IMR-90 (cell line): ENCODE data around the gene SH3TC1. TPM values are rescaled to one million over a fixed set of nuclear protein-coding genes. Genes with fewer than 3 reads are reported as not detected.

Experiments used
- ATAC-seq: fragments of 200-7000 bp; cut with Tn5 transposase; 2 replicates; pipeline ENCODE4 v1.9.1; 2020; ENCODE audit warnings: low read depth, mild to moderate bottlenecking, moderate library complexity
- Bru-seq: library from RNA; stranded (reverse); fragments of 400-500 nt; gene quantifications from one replicate; lab custom pipeline; 2021; lab: Mats Ljungman, UMichigan
- BruChase-seq, 2 experiments: library from RNA; stranded (reverse); fragments of 400-500 nt; gene quantifications; one replicate each; lab custom pipeline; 2021; lab: Mats Ljungman, UMichigan
- BruUV-seq: library from RNA; stranded (reverse); fragments of 400-500 nt; replicated peaks from 2 replicates; lab custom pipeline; 2021; lab: Mats Ljungman, UMichigan
- CTCF ChIA-PET: fragments of 300-600 bp; formaldehyde crosslinking; extraction: SDS; loops from one replicate; lab custom pipeline; 2021; ENCODE audit warnings: antibody characterized with exemption; lab: Yijun Ruan, JAX
- POLR2A ChIA-PET: fragments of 300-600 bp; sonication (Branson Sonifier 250); formaldehyde crosslinking; loops from one replicate; lab custom pipeline; 2022; ENCODE audit warnings: antibody characterized with exemption; ENCODE audit not compliant: unreplicated experiment; lab: Charles Lee
- DNase-seq: peaks from one replicate; pipeline ENCODE4 v3.0.0; 2013
- H2AFZ ChIP-seq: replicated peaks from 2 replicates; pipeline ENCODE3; 2013; ENCODE audit warnings: low read length, mild to moderate bottlenecking; ENCODE audit not compliant: poor library complexity
- H2AK5ac ChIP-seq: 2 replicates; pipeline ENCODE4 v1.6.1; 2013; ENCODE audit warnings: low read depth, low read length, inconsistent platforms
- H2AK9ac ChIP-seq: replicated peaks from 2 replicates; pipeline ENCODE3; 2013; ENCODE audit warnings: mild to moderate bottlenecking, low read depth, low read length, moderate library complexity; ENCODE audit not compliant: poor library complexity
- H2BK120ac ChIP-seq: 2 replicates; pipeline ENCODE4 v1.6.1; 2013; ENCODE audit warnings: low read depth, low read length, inconsistent platforms
- H2BK15ac ChIP-seq: 3 replicates; pipeline ENCODE4 v1.6.1; 2013; ENCODE audit warnings: low read depth, low read length, inconsistent platforms
- H2BK20ac ChIP-seq: 2 replicates; pipeline ENCODE4 v1.6.1; 2013; ENCODE audit warnings: low read depth, mild to moderate bottlenecking, inconsistent platforms, low read length, moderate library complexity
- H2BK5ac ChIP-seq: 2 replicates; pipeline ENCODE4 v1.6.1; 2013; ENCODE audit warnings: mild to moderate bottlenecking, low read depth, low read length, inconsistent platforms; ENCODE audit not compliant: poor library complexity, severe bottlenecking
- H3K14ac ChIP-seq: replicated peaks from 2 replicates; pipeline ENCODE4 v1.6.1; 2013; ENCODE audit warnings: low read depth, low read length, inconsistent platforms
- H3K18ac ChIP-seq: 2 replicates; pipeline ENCODE4 v1.6.1; 2013; ENCODE audit warnings: low read depth, low read length, control low read depth
- H3K23ac ChIP-seq: 2 replicates; pipeline ENCODE4 v1.6.1; 2013; ENCODE audit warnings: low read depth, low read length, inconsistent platforms
- H3K27ac ChIP-seq: 2 replicates; pipeline ENCODE4 v1.5.1; 2013; ENCODE audit warnings: mild to moderate bottlenecking, control low read depth, low read length; ENCODE audit not compliant: insufficient read depth
- H3K27me3 ChIP-seq: 2 replicates; pipeline ENCODE4 v1.6.1; 2013; ENCODE audit warnings: low read length; ENCODE audit not compliant: control insufficient read depth, insufficient read depth
- H3K36me3 ChIP-seq: 2 replicates; pipeline ENCODE4 v1.6.1; 2013; ENCODE audit warnings: low read length, mixed read lengths; ENCODE audit not compliant: control insufficient read depth, insufficient read depth
- H3K4ac ChIP-seq: 2 replicates; pipeline ENCODE4 v1.6.1; 2013; ENCODE audit warnings: low read depth, low read length, inconsistent platforms
- H3K4me1 ChIP-seq: 2 replicates; pipeline ENCODE4 v1.6.1; 2013; ENCODE audit warnings: low read length, mixed read lengths; ENCODE audit not compliant: control insufficient read depth, insufficient read depth
- H3K4me2 ChIP-seq: 2 replicates; pipeline ENCODE4 v1.6.1; 2013; ENCODE audit warnings: low read depth, mild to moderate bottlenecking, control low read depth, low read length, moderate library complexity
- H3K4me3 ChIP-seq: 2 replicates; pipeline ENCODE4 v1.5.1; 2013; ENCODE audit warnings: low read depth, mild to moderate bottlenecking, control low read depth, low read length, moderate library complexity; ENCODE audit not compliant: insufficient read depth
- H3K56ac ChIP-seq: 2 replicates; pipeline ENCODE4 v1.6.1; 2013; ENCODE audit warnings: low read length, inconsistent platforms; ENCODE audit not compliant: insufficient read depth; ENCODE audit errors: extremely low read depth
- H3K79me1 ChIP-seq, 2 experiments: 2 replicates each; pipeline ENCODE4 v1.6.1; 2013; ENCODE audit warnings: low read length in 2 of 2, inconsistent platforms in 1 of 2, low read depth in 1 of 2
- H3K9ac ChIP-seq: 2 replicates; pipeline ENCODE4 v1.6.1; 2013; ENCODE audit warnings: low read depth, low read length, control low read depth
- H3K9me1 ChIP-seq: 2 replicates; pipeline ENCODE4 v1.6.1; 2013; ENCODE audit warnings: low read length, inconsistent platforms; ENCODE audit not compliant: insufficient read depth
- H3K9me3 ChIP-seq: 2 replicates; pipeline ENCODE4 v1.6.1; 2013; ENCODE audit warnings: low read length; ENCODE audit not compliant: control insufficient read depth, insufficient read depth
- H4K20me1 ChIP-seq: 2 replicates; pipeline ENCODE4 v1.6.1; 2013; ENCODE audit warnings: low read length, inconsistent platforms; ENCODE audit not compliant: insufficient read depth
- H4K5ac ChIP-seq: 2 replicates; pipeline ENCODE4 v1.6.1; 2013; ENCODE audit warnings: mild to moderate bottlenecking, low read depth, low read length, control low read depth
- H4K8ac ChIP-seq, 2 experiments: 2 replicates each; pipeline ENCODE4 v1.6.1; 2013; ENCODE audit warnings: low read depth in 2 of 2, low read length in 2 of 2, control low read depth in 1 of 2, inconsistent platforms in 1 of 2
- H4K91ac ChIP-seq: 2 replicates; pipeline ENCODE4 v1.6.1; 2013; ENCODE audit warnings: low read depth, low read length, inconsistent platforms; ENCODE audit not compliant: insufficient read depth
- MAZ ChIP-seq: IDR thresholded peaks from 2 replicates; pipeline ENCODE4 v1.6.1; 2012; ENCODE audit warnings: low read depth, mild to moderate bottlenecking, low read length, improper control_type of control experiment, moderate library complexity, borderline replicate concordance
- MXI1 ChIP-seq: IDR thresholded peaks from 2 replicates; pipeline ENCODE4 v1.6.1; 2012; ENCODE audit warnings: low read depth, mild to moderate bottlenecking, low read length, moderate library complexity, borderline replicate concordance
- NFE2L2 ChIP-seq: fragments of 150-350 bp; IDR thresholded peaks from 2 replicates; pipeline ENCODE4 v1.6.1; 2016; ENCODE audit warnings: low read depth, mild to moderate bottlenecking, low read length
- USF2 ChIP-seq: fragments of 150-350 bp; IDR thresholded peaks from 2 replicates; pipeline ENCODE4 v1.6.1; 2017; ENCODE audit warnings: mild to moderate bottlenecking, antibody characterized with exemption, low read length, low read depth
- WGBS, 2 experiments: methylation state at CpG; one replicate each; pipeline versions ENCODE4 v1.1.5 to v1.1.7; 2013; ENCODE audit warnings: missing lambda C conversion rate in 2 of 2; ENCODE audit not compliant: insufficient read length in 1 of 2; ENCODE audit errors: extremely low coverage in 2 of 2; 5-methylcytosine and 5-hydroxymethylcytosine counted together
- dilution Hi-C: fragments of 300-500 bp; cut with HindIII; formaldehyde crosslinking; loops from one replicate; pipeline ENCODE4 v1.14.3; 2018; ENCODE audit warnings: low sequenced_read_pairs; ENCODE audit not compliant: unreplicated experiment
- in situ Hi-C: fragments of 300-500 bp; cut with MboI; formaldehyde crosslinking; loops from 3 replicates; pipeline ENCODE4 v1.14.3; 2019; ENCODE audit warnings: low sequenced_read_pairs, inconsistent platforms, mixed read lengths
- intact Hi-C: fragments of 100-400 bp; cut with micrococcal nuclease; formaldehyde crosslinking; loops from 2 replicates; pipeline ENCODE4 v1.10.0; 2022
- long read RNA-seq: library from polyadenylated mRNA; unstranded; transcript quantifications from one replicate; pipeline ENCODE4 v2.0.0, GENCODE V29; 2021; ENCODE audit not compliant: unreplicated experiment
- polyA plus RNA-seq, 3 experiments: library from polyadenylated mRNA; depleted of rRNA; stranded (reverse); fragments of >200 nt; gene quantifications; 2 replicates each; pipeline ENCODE4 v1.2.3, GENCODE V29; 2012; ENCODE audit warnings: low replicate concordance in 1 of 3
- total RNA-seq: library from RNA; depleted of rRNA; stranded (reverse); fragments of >200 nt; gene quantifications from 2 replicates; pipeline ENCODE4 v1.2.3, GENCODE V29; 2012; rRNA removed

The SH3TC1 gene
- total RNA-seq (1.4 and 1.6 TPM in 2 replicates), polyA plus RNA-seq (2012; rRNA removed) (2.2 and 2.3 TPM in 2 replicates), Bru-seq, nascent RNA (percentile 29 among the genes with signal in this experiment), BruChase-seq, experiment 1, labeled RNA remaining after a 6-hour chase (percentile 19 among the genes with signal in this experiment), BruChase-seq, experiment 2, labeled RNA remaining after a 2-hour chase (percentile 25 among the genes with signal in this experiment)
- 2.4 and 2.5 TPM in 2 replicates for polyA plus RNA-seq (2012; cell fraction: cytosol; rRNA removed)
- 7.2 and 19.2 TPM in 2 replicates for polyA plus RNA-seq (2012; cell fraction: nucleus; rRNA removed; ENCODE audit: low replicate concordance)
- long read RNA-seq, full-length matches to known transcripts: 1 of 2 reads
- long read RNA-seq, partial matches to known transcripts: 0 of 2 reads
- long read RNA-seq, other reads (novel, unspliced or antisense): 1 of 2 reads

GRCh38 chr4:8198906-8199593 is at the start of gene SH3TC1:
TSS of gene SH3TC1 (plus strand) at chr4:8199290. CDS start at chr4:8205195, 5,905 bp downstream.
- Histone ChIP-seq H3K9ac (peak within 1 kb of the TSS; percentile 48), H3K9me3 (no peaks in the 10 kb centered on the region), H3K27me3 (peaks cover 14% of the 10 kb centered on the region; the same call in 1 of the 2 replicates), H4K8ac (peak within 1 kb of the TSS; percentile 51 to 75), H2BK120ac (peak within 1 kb of the TSS; percentile 55), H4K5ac (peak within 1 kb of the TSS; percentile 84), H3K4me3 (no peak within 1 kb of the TSS), H3K9me1 (peaks cover 10% of the 10 kb centered on the region; the same call in 1 of the 2 replicates), H3K23ac (no peak within 1 kb of the TSS), H2AK9ac (peak within 1 kb of the TSS; percentile 70), H3K4me2 (peak within 1 kb of the TSS; percentile 38), H2BK15ac (peak within 1 kb of the TSS; percentile 53; the same call in 1 of the 3 replicates), H2AFZ (peak within 1 kb of the TSS; percentile 95), H3K56ac (no peak within 1 kb of the TSS), H2BK20ac (no peak within 1 kb of the TSS), H2AK5ac (peak within 1 kb of the TSS; percentile 91), H3K4ac (peak within 1 kb of the TSS; percentile 73), H3K18ac (no peak within 1 kb of the TSS; the same call in 1 of the 2 replicates), H3K4me1 (peaks cover 14% of the 10 kb centered on the region), H3K79me1 (no peaks in the 10 kb centered on the region), H4K20me1 (no peaks in the 10 kb centered on the region), H4K91ac (peak within 1 kb of the TSS; percentile 32; the same call in 1 of the 2 replicates), H3K36me3 (no peaks in the 10 kb centered on the region), H3K14ac (peak within 1 kb of the TSS; percentile 50), H3K27ac (peak within 1 kb of the TSS; percentile 26; the same call in 1 of the 2 replicates), H2BK5ac (peak within 1 kb of the TSS; percentile 9)
- peak; percentile 86 for DNase-seq
- no TSS peak for BruUV-seq
- in situ Hi-C loops: no loop called here
- 2% methylated on average over 16 of the region's 32 CpGs; no CpG with 5 or more reads in 1 of the 2 experiments for WGBS, 2 experiments
- ChIA-PET CTCF (interaction anchor here (0.7 to 1.9 kb wide), 3 partner anchors 11 to 397 kb away, joined by 3 to 6 read pairs (median 5); no protein-coding TSS in a partner anchor), POLR2A (no interaction called here)
- peak; percentile 99 for ATAC-seq
- peak; percentile 29; the same call in 1 of the 2 replicates for TF ChIP-seq USF2
- peak; percentile 63; the same call in 1 of the 2 replicates for TF ChIP-seq MXI1
- no peak for TF ChIP-seq NFE2L2
- TF ChIP-seq MAZ: peak; percentile 54; the same call in 1 of the 2 replicates
- intact Hi-C loops: no loop called here
- dilution Hi-C loops: no loop called here
